GM13976 (cell line): Measurements from ENCODE around the gene FAF2.

Experiments
- DNase-seq: peaks from one replicate; pipeline ENCODE4 v3.0.0; 2012; ENCODE audit warnings: low spot score
- CTCF ChIP-seq: IDR thresholded peaks from 2 replicates; pipeline ENCODE4 v1.5.1; 2012; ENCODE audit warnings: borderline replicate concordance, mild to moderate bottlenecking; ENCODE audit not compliant: insufficient read depth; ENCODE audit errors: extremely low read depth, missing control alignments, control extremely low read depth
- in situ Hi-C: fragments of 300-500 bp; cut with MboI; formaldehyde crosslinking; loops from one replicate; pipeline ENCODE4 v1.12.0; 2022; ENCODE audit warnings: low sequenced_read_pairs, mixed read lengths, inconsistent platforms; ENCODE audit not compliant: unreplicated experiment

FAF2 gene

DNA sequence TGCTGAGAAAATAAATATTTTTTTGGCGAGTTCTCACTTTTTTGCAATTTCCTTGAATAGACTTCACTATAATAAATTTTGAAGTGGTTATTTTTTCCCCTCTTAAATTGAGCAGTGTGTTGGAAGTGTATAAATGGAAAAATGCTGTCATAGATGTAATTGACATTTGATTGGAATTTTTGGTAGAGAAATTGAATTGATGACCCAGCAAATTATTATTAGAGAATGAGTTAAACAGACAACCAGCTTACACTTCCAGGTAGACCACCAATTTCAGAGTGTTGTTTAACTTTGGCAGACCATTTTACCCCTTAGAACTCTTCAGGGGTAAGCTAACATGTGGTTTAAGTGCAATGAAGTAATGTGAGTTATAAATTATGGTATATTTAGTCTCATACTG, 1.9 kb downstream of the FAF2 start:
- in situ Hi-C loops, result no loop called here
- TF ChIP-seq CTCF, result no peak
- DNase-seq, result no peak

DNA sequence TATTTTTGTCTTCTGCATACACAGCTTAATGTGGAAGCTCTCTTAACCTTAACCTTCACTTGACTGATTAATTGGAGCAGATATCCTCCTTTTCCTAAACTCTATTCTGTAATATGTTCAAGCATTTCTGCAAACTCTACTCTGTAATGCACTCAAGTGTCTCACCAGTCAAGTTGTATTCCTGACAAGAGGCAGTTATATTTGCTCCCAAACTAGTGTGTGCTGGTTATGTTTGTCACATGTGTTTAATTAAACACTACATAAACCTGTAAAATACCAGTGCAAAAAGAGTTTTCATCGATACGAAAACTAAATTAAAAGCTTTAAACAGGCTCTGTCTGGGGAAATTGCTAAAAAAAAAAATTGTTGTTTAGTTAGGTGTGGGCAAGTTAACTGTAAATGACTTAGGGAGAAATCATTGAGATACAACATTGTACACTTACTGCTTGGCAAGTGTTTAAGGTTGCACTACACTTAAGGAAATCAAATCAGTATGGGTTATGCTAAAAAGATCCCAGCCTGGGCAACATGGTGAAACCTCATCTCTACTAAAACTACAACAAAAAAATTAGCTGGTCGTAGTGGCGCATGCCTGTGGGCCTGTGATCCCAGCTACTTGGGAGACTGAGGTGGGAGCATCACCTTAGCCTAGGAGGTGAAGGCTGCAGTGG, 6.7 kb downstream of the FAF2 start:
- no peak for DNase-seq
- TF ChIP-seq CTCF, result no peak
- in situ Hi-C loops, result no loop called here

GRCh38 chr5:176458904-176459561, 10.8 kb downstream of the FAF2 start:
- TF ChIP-seq CTCF, result no peak
- in situ Hi-C loops, result no loop called here
- DNase-seq, result no peak

GRCh38 chr5:176461349-176461748, 13.2 kb downstream of the FAF2 start:
- in situ Hi-C loops, result no loop called here
- TF ChIP-seq CTCF, result no peak
- no peak for DNase-seq

DNA sequence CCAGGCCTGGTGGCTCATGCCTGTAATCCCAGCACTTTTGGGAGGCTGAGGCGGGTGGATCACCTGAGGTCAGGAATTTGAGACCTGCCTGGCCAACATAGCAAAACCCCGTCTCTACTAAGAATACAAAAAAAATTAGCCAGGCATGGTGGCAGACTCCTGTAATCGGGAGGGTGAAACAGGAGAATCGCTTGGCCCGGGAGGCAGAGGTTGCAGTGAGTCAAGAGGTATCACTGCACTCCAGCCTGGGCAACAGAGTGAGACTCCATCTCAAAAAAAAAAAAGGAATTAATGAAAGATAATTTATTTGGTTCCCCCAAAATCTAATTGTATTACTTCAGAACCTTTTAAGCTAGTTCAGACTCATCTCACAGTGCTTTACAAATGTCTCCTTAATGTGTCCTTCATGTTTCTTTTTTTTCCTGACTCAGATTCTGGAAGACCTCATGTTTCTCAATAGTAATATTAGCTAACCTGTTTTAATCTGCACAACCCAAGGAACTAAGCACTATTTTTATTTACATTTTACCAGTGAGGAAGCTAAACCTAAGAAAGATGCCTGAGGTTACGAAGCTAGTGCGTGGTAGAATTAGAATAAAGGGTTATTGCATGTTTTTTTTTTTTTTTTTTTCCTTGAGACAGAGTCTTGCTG, 15.1 kb downstream of the FAF2 start:
- no peak for DNase-seq
- TF ChIP-seq CTCF, result no peak
- in situ Hi-C loops, result no loop called here

DNA sequence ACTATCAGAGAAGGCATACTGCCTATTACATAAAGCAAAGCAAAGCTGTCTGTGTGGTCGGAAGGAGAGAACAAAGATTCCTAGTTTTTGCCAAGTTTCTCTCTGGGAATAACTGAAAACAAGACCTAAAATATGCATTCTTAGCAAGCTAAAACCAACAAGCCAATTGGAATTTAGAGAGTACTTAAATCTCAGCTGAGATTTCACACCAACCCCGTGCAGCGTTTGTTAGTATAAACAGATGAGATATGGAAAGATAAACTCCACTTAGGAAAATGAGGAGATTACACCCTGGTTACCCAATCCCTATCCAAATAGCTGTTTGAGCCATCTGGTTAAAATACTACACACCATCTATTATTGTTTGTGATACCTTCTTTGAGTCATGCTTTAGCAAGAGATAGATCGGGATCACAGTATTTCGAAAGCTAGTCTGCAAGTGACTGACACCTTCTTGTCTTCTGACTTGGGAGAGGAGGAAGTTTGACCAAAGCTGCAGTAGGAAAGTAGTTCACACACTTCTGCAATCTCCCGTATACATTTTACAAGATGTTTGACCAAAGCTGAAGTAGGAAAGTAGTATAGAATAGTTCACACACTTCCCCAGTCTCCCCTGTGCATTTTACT, 18.2 kb downstream of the FAF2 start:
- in situ Hi-C loops, result no loop called here

More for the DNA sequence above, 18.2 kb downstream of the FAF2 start:
- no peak for DNase-seq
- no peak for TF ChIP-seq CTCF
